Upper lobe of left lung (tissue), 6 donors: Measurements from ENCODE around the gene DNHD1. TPM values are rescaled to one million over a fixed set of nuclear protein-coding genes. Genes with fewer than 3 reads are reported as not detected.

Experiments used
- ATAC-seq, 2 donors: fragments of 200-7000 bp; cut with Tn5 transposase; one replicate each; pipeline ENCODE4 v1.9.1; 2022; ENCODE audit warnings: mild to moderate bottlenecking in 2 of 2, moderate library complexity in 2 of 2; ENCODE audit not compliant: low FRiP score in 2 of 2
- DNase-seq, 2 donors: peaks; one replicate each; pipeline ENCODE4 v3.0.0-alpha.2; 2019 to 2020
- H3K27ac ChIP-seq, 4 donors: fragments of 200-600 bp; sonication (generic); one replicate each; pipeline ENCODE4 v1.5.1; 2016 to 2019
- H3K27me3 ChIP-seq, 4 donors: fragments of 200-600 bp; sonication (generic); one replicate each; pipeline ENCODE4 v1.5.1; 2017 to 2019
- H3K36me3 ChIP-seq, 4 donors: fragments of 200-600 bp; sonication (generic); one replicate each; pipeline ENCODE4 v1.5.1; 2016 to 2019
- H3K4me1 ChIP-seq, 4 donors: fragments of 200-600 bp; sonication (generic); one replicate each; pipeline ENCODE4 v1.5.1; 2018 to 2019
- H3K4me3 ChIP-seq, 4 donors: fragments of 200-600 bp; sonication (generic); one replicate each; pipeline ENCODE4 v1.5.1; 2017 to 2019; ENCODE audit warnings: mild to moderate bottlenecking in 2 of 4, moderate library complexity in 1 of 4
- H3K9me3 ChIP-seq, 4 donors: fragments of 200-600 bp; sonication (generic); one replicate each; pipeline ENCODE4 v1.5.1; 2018 to 2019
- CTCF ChIP-seq, 6 experiments: fragments of 450-650 bp in 4 of 6; fragments of 200-600 bp in 2 of 6; sonication (generic) in 2 of 6; IDR thresholded peaks; one replicate each; pipeline ENCODE4 v1.5.1; 2016 to 2019; ENCODE audit warnings: antibody characterized with exemption in 6 of 6
- EP300 ChIP-seq, 4 donors: sonication (generic); formaldehyde crosslinking; IDR thresholded peaks; one replicate each; pipeline ENCODE4 v1.5.1; 2017; ENCODE audit warnings: antibody characterized with exemption in 4 of 4, control low read depth in 2 of 4
- POLR2A ChIP-seq, 4 donors: fragments of 450-650 bp; IDR thresholded peaks; one replicate each; pipeline ENCODE4 v1.5.1; 2016 to 2017; ENCODE audit warnings: antibody characterized with exemption in 4 of 4, mild to moderate bottlenecking in 2 of 4
- POLR2AphosphoS5 ChIP-seq, 2 donors: sonication (generic); formaldehyde crosslinking; IDR thresholded peaks; one replicate each; pipeline ENCODE4 v1.5.1; 2017; ENCODE audit warnings: antibody characterized with exemption in 2 of 2
- WGBS, 2 donors: methylation state at CpG; one replicate each; pipeline ENCODE4 v1.1.5; 2017 to 2018; 5-methylcytosine and 5-hydroxymethylcytosine counted together
- total RNA-seq, 6 donors: library from RNA; depleted of rRNA in 4 of 6; stranded (reverse); fragments of >200 nt in 4 of 6; gene quantifications; one replicate each; pipeline versions ENCODE4 v1.1.0 to v1.2.1, GENCODE V29; 2016 to 2021
- donor health status: DM: no; HTN: no; CAD: no; lungs with moderate emphysema.
- donor health status: DM: no; HTN: yes; CAD: no; lungs with severe emphysema.

Gene DNHD1
- total RNA-seq, 6 donors from 2014 or later: 10.5 to 79.6 (median 21.6) TPM

GRCh38 chr11:6604790-6605189, 107.7 kb downstream of the DNHD1 start:
- DNase-seq: no peak
- WGBS, 2 donors: 17 to 19% methylated on average over 3 of the region's 3 CpGs

GRCh38 chr11:6606471-6607189, 109.5 kb downstream of the DNHD1 start:
- H3K4me3 ChIP-seq: peak overlapping the region in 2 of 4 donors; percentile 1 to 92
- no peaks in the 10 kb centered on the region for H3K9me3 ChIP-seq
- ATAC-seq (peak; percentile 82 to 84), DNase-seq (peak; percentile 93 to 95)
- no peak for TF ChIP-seq CTCF (IDR thresholded peaks at IDR 0.05)
- TF ChIP-seq POLR2AphosphoS5 (IDR thresholded peaks at IDR 0.05): peak; percentile 67 to 90
- TF ChIP-seq POLR2A (IDR thresholded peaks at IDR 0.05): peak in 2 of 4 donors; percentile 52 to 73
- peak in 1 of 4 donors; percentile 58 for TF ChIP-seq EP300 (IDR thresholded peaks at IDR 0.05)
- peak overlapping the region; percentile 90 to 99 (median 92) for H3K27ac ChIP-seq
- WGBS, 2 donors: 9 to 12% methylated on average over 10 to 11 of the region's 11 CpGs
- no peaks in the 10 kb centered on the region for H3K27me3 ChIP-seq
- peaks cover 62 to 81% (median 71%) of the 10 kb centered on the region in 4 donors for H3K4me1 ChIP-seq
- H3K36me3 ChIP-seq: peaks cover 30 to 42% (median 34%) of the 10 kb centered on the region in 4 donors

More at GRCh38 chr11:6604790-6605189, 107.7 kb downstream of the DNHD1 start:
- Histone ChIP-seq H3K36me3 (peaks cover 25 to 43% (median 38%) of the 10 kb centered on the region in 4 donors), H3K4me3 (peak overlapping the region; percentile 38 to 92 (median 66)), H3K27me3 (no peaks in the 10 kb centered on the region), H3K9me3 (no peaks in the 10 kb centered on the region), H3K27ac (peak overlapping the region; percentile 91 to 99 (median 95)), H3K4me1 (peaks cover 52 to 71% (median 62%) of the 10 kb centered on the region in 4 donors)
- ATAC-seq: no peak
- TF ChIP-seq EP300 (IDR thresholded peaks at IDR 0.05): no peak
- TF ChIP-seq POLR2AphosphoS5 (IDR thresholded peaks at IDR 0.05): no peak
- TF ChIP-seq POLR2A (IDR thresholded peaks at IDR 0.05): no peak
- TF ChIP-seq CTCF (IDR thresholded peaks at IDR 0.05): no peak

GRCh38 chr11:6607190-6607795, 110.2 kb downstream of the DNHD1 start:
- TF ChIP-seq POLR2A (IDR thresholded peaks at IDR 0.05): no peak
- TF ChIP-seq CTCF (IDR thresholded peaks at IDR 0.05): no peak
- TF ChIP-seq POLR2AphosphoS5 (IDR thresholded peaks at IDR 0.05): no peak
- no peak for TF ChIP-seq EP300 (IDR thresholded peaks at IDR 0.05)
- Histone ChIP-seq H3K4me3 (peak overlapping the region in 1 of 4 donors; percentile 92), H3K27me3 (no peaks in the 10 kb centered on the region), H3K36me3 (peaks cover 30 to 42% (median 34%) of the 10 kb centered on the region in 4 donors), H3K9me3 (no peaks in the 10 kb centered on the region), H3K27ac (peak overlapping the region; percentile 50 to 99 (median 90)), H3K4me1 (peaks cover 57 to 76% (median 64%) of the 10 kb centered on the region in 4 donors)
- no peak for ATAC-seq
- no peak for DNase-seq

GRCh38 chr11:6608011-6608410, 110.9 kb downstream of the DNHD1 start:
- H3K4me3 ChIP-seq: no peak overlapping the region
- peaks cover 30 to 42% (median 34%) of the 10 kb centered on the region in 4 donors for H3K36me3 ChIP-seq
- DNase-seq (no peak), ATAC-seq (no peak)
- H3K4me1 ChIP-seq: peaks cover 55 to 74% (median 62%) of the 10 kb centered on the region in 4 donors
- H3K27ac ChIP-seq: peak overlapping the region; percentile 50 to 99 (median 90)
- H3K27me3 ChIP-seq: no peaks in the 10 kb centered on the region
- no peak for TF ChIP-seq EP300 (IDR thresholded peaks at IDR 0.05)
- no peak for TF ChIP-seq POLR2AphosphoS5 (IDR thresholded peaks at IDR 0.05)
- TF ChIP-seq CTCF (IDR thresholded peaks at IDR 0.05): no peak
- TF ChIP-seq POLR2A (IDR thresholded peaks at IDR 0.05): no peak
- 88 to 93% methylated on average over 3 to 9 of the region's 9 CpGs for WGBS, 2 donors
- no peaks in the 10 kb centered on the region for H3K9me3 ChIP-seq
